A673 (cell line): ENCODE results near the gene GLYATL3.

Source experiments
- EZH2 ChIP-seq: fragments of 200-600 bp; sonication (generic); IDR thresholded peaks from 2 replicates; pipeline ENCODE4 v1.6.1; 2017; ENCODE audit warnings: borderline replicate concordance, low read depth, mild to moderate bottlenecking, mixed read lengths, antibody characterized with exemption, low read length; ENCODE audit not compliant: poor library complexity, severe bottlenecking
- TF ChIP-seq, protein P1 (sequence below): fragments of 300-800, 200-600 bp; sonication (generic); conservative IDR thresholded peaks from 2 replicates; pipeline ENCODE4 v1.5.1; 2017; ENCODE audit warnings: low read depth, mild to moderate bottlenecking, antibody characterized with exemption, low read length, moderate library complexity, mixed read lengths

DNA sequence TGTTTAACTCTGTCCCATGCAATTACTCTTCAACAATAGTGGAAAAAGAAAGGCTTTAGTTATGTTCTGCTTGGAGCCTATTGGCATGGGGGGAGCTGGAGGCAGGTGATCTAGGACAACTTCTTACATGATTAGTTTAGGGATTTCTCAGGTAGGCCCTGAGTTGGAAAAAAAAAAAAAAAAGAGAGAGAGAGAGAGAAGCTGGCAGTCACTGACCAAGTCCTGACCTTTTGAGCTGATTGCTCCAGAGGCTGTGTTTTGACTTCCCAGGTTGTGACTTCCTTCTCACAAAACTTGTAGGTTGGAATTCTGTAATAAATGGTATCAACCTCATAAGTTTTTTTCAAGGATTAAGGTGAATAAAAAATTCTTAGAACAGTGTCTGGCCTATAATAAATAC, 58.5 kb downstream of the GLYATL3 start:
- TF ChIP-seq, protein P1, sequence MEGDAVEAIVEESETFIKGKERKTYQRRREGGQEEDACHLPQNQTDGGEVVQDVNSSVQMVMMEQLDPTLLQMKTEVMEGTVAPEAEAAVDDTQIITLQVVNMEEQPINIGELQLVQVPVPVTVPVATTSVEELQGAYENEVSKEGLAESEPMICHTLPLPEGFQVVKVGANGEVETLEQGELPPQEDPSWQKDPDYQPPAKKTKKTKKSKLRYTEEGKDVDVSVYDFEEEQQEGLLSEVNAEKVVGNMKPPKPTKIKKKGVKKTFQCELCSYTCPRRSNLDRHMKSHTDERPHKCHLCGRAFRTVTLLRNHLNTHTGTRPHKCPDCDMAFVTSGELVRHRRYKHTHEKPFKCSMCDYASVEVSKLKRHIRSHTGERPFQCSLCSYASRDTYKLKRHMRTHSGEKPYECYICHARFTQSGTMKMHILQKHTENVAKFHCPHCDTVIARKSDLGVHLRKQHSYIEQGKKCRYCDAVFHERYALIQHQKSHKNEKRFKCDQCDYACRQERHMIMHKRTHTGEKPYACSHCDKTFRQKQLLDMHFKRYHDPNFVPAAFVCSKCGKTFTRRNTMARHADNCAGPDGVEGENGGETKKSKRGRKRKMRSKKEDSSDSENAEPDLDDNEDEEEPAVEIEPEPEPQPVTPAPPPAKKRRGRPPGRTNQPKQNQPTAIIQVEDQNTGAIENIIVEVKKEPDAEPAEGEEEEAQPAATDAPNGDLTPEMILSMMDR: no peak
- no peak for TF ChIP-seq EZH2
